ENCODE results near the gene CBLB. TPM values are rescaled to one million over a fixed set of nuclear protein-coding genes. Genes with fewer than 3 reads are reported as not detected.

The CBLB gene
- total RNA-seq, 1 experiment from 2014 or later, result 23.9 TPM

DNA sequence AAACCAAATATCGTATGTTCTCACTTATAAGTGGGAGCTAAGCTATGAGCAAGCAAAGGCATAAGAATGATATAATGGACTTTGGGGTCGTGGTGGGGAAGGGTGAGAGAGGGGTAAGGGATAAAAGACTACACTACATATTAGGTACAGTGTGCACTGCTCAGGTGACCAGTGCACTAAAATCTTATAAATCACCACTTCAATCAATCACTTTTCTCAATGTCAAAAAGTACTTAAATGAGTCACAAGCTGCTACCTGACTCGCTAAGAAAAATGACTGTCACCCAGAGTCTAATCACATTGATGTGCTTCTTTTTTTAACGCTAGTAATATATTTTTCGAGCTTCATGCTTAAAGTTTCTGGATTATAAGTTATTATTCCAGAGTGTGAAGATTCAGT is 95.5 kb downstream of the CBLB start:
- no peaks in the 10 kb centered on the region for H3K9me2 ChIP-seq (replicated peaks; ENCODE audit: low read length)
- H3K9me3 ChIP-seq (ENCODE audit: low read length), result no peaks in the 10 kb centered on the region
- ATAC-seq (no peak), DNase-seq (no peak)
- intact Hi-C loops (cut with micrococcal nuclease), result no loop called here
- CTCF ChIA-PET, result no interaction called here
- no peaks in the 10 kb centered on the region for H3K27me3 ChIP-seq (ENCODE audit: low read length)
- H3F3A ChIP-seq (ENCODE audit: low read length, unreplicated experiment), result no peaks in the 10 kb centered on the region
- H3K9ac ChIP-seq (ENCODE audit: low read length), result no peak overlapping the region
- TF ChIP-seq EZH2phosphoT487 (IDR thresholded peaks at IDR 0.05; ENCODE audit: borderline replicate concordance, low read length), result no peak
- POLR2A ChIA-PET (ENCODE audit: unreplicated experiment), result no interaction called here
- H4K20me1 ChIP-seq (ENCODE audit: low read length), result no peaks in the 10 kb centered on the region
- no peak overlapping the region for H3K27ac ChIP-seq (ENCODE audit: low read length)
- no peak overlapping the region for H2AFZ ChIP-seq (ENCODE audit: low read length)
- H3K4me1 ChIP-seq (ENCODE audit: insufficient read depth, low read length), result no peaks in the 10 kb centered on the region
- no peak overlapping the region for H3K4me3 ChIP-seq (ENCODE audit: low read length)
- H3K36me3 ChIP-seq (ENCODE audit: low read depth, low read length), result no peaks in the 10 kb centered on the region
- no peaks in the 10 kb centered on the region for H3K79me2 ChIP-seq (ENCODE audit: low read length)
- H3K4me2 ChIP-seq (ENCODE audit: low read length), result no peak overlapping the region
- no TSS peak for BruUV-seq (replicated peaks)

DNA sequence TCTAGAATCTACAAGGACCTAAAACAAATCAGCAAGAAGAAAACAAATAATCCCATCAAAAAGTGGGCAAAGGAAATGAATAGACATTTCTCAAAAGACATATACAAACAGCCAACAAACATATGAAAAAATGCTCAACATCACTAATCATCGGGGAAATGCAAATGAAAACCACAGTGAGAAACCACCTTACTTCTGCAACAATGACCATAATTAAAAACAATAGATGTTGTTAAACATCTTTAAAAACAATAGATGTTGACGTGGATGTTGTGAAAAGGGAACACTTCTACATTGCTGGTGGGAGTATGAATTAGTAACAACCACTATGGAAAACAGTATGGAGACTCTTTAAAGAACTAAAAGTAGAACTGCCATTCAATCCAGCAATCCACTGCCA is 96.2 kb downstream of the CBLB start:
- POLR2A ChIA-PET (ENCODE audit: unreplicated experiment), result no interaction called here
- no peak for ATAC-seq
- Histone ChIP-seq H3K4me2 (ENCODE audit: low read length) (no peak overlapping the region), H3K36me3 (ENCODE audit: low read depth, low read length) (no peaks in the 10 kb centered on the region), H3K9ac (ENCODE audit: low read length) (no peak overlapping the region), H2AFZ (ENCODE audit: low read length) (no peak overlapping the region), H4K20me1 (ENCODE audit: low read length) (no peaks in the 10 kb centered on the region), H3K9me2 (replicated peaks; ENCODE audit: low read length) (no peaks in the 10 kb centered on the region), H3K4me1 (ENCODE audit: insufficient read depth, low read length) (no peaks in the 10 kb centered on the region), H3K27ac (ENCODE audit: low read length) (no peak overlapping the region), H3K27me3 (ENCODE audit: low read length) (no peaks in the 10 kb centered on the region), H3K79me2 (ENCODE audit: low read length) (no peaks in the 10 kb centered on the region), H3K9me3 (ENCODE audit: low read length) (no peaks in the 10 kb centered on the region), H3F3A (ENCODE audit: low read length, unreplicated experiment) (no peaks in the 10 kb centered on the region), H3K4me3 (ENCODE audit: low read length) (no peak overlapping the region)
- no TSS peak for BruUV-seq (replicated peaks)
- intact Hi-C loops (cut with micrococcal nuclease), result no loop called here
- TF ChIP-seq EZH2phosphoT487 (IDR thresholded peaks at IDR 0.05; ENCODE audit: borderline replicate concordance, low read length) (no peak), EZH2 (IDR thresholded peaks at IDR 0.05; ENCODE audit: low read length, unreplicated experiment) (no peak)
- TF ChIP-seq, protein P1, sequence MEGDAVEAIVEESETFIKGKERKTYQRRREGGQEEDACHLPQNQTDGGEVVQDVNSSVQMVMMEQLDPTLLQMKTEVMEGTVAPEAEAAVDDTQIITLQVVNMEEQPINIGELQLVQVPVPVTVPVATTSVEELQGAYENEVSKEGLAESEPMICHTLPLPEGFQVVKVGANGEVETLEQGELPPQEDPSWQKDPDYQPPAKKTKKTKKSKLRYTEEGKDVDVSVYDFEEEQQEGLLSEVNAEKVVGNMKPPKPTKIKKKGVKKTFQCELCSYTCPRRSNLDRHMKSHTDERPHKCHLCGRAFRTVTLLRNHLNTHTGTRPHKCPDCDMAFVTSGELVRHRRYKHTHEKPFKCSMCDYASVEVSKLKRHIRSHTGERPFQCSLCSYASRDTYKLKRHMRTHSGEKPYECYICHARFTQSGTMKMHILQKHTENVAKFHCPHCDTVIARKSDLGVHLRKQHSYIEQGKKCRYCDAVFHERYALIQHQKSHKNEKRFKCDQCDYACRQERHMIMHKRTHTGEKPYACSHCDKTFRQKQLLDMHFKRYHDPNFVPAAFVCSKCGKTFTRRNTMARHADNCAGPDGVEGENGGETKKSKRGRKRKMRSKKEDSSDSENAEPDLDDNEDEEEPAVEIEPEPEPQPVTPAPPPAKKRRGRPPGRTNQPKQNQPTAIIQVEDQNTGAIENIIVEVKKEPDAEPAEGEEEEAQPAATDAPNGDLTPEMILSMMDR (conservative IDR thresholded peaks at IDR 0.05; ENCODE audit: low read depth, low read length), result no peak
- no peak for DNase-seq
- CTCF ChIA-PET, result no interaction called here

DNA sequence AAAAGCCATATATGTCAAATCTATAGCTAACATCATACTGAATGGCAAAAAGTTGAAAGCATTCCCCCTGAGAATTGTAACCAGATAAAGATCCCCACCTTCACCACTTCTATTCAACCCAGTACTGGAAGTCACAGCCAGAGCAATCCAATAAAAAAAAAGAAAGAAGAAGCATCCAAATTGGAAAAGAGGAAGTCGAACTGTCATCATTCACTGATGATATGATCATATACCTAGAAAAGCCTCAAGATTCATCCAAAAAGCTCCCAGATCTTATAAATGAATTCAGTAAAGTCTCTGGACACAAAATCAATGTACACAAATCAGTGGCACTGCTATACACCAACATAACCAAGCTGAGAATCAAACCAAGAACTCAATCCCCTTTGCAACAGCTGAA is 97.4 kb downstream of the CBLB start:
- no peaks in the 10 kb centered on the region for H4K20me1 ChIP-seq (ENCODE audit: low read length)
- H3K36me3 ChIP-seq (ENCODE audit: low read depth, low read length), result no peaks in the 10 kb centered on the region
- BruUV-seq (replicated peaks), result no TSS peak
- no peak overlapping the region for H3K27ac ChIP-seq (ENCODE audit: low read length)
- DNase-seq, result no peak
- H2AFZ ChIP-seq (ENCODE audit: low read length), result no peak overlapping the region
- ChIA-PET CTCF (no interaction called here), POLR2A (ENCODE audit: unreplicated experiment) (interaction anchor here (0.6 kb wide), 1 partner anchor 98 kb away, joined by 11 read pairs; no protein-coding TSS in a partner anchor)
- H3K27me3 ChIP-seq (ENCODE audit: low read length), result no peaks in the 10 kb centered on the region
- no peaks in the 10 kb centered on the region for H3K9me3 ChIP-seq (ENCODE audit: low read length)
- no peaks in the 10 kb centered on the region for H3K4me1 ChIP-seq (ENCODE audit: insufficient read depth, low read length)
- H3K4me3 ChIP-seq (ENCODE audit: low read length), result no peak overlapping the region
- H3K9ac ChIP-seq (ENCODE audit: low read length), result no peak overlapping the region
- TF ChIP-seq, protein P1 (conservative IDR thresholded peaks at IDR 0.05; ENCODE audit: low read depth, low read length), result no peak
- TF ChIP-seq EZH2 (IDR thresholded peaks at IDR 0.05; ENCODE audit: low read length, unreplicated experiment), result no peak
- no peak for TF ChIP-seq EZH2phosphoT487 (IDR thresholded peaks at IDR 0.05; ENCODE audit: borderline replicate concordance, low read length)
- H3F3A ChIP-seq (ENCODE audit: low read length, unreplicated experiment), result no peaks in the 10 kb centered on the region
- H3K9me2 ChIP-seq (replicated peaks; ENCODE audit: low read length), result no peaks in the 10 kb centered on the region
- no peak overlapping the region for H3K4me2 ChIP-seq (ENCODE audit: low read length)
- intact Hi-C loops (cut with micrococcal nuclease), result no loop called here
- ATAC-seq, result no peak
- no peaks in the 10 kb centered on the region for H3K79me2 ChIP-seq (ENCODE audit: low read length)

Data from PC-3 (cell line).